ENCODE measurements around the gene UBL3. TPM values are rescaled to one million over a fixed set of nuclear protein-coding genes. Genes with fewer than 3 reads are reported as not detected.

The UBL3 gene
- total RNA-seq, 1 experiment from 2014 or later = 10.9 TPM

DNA sequence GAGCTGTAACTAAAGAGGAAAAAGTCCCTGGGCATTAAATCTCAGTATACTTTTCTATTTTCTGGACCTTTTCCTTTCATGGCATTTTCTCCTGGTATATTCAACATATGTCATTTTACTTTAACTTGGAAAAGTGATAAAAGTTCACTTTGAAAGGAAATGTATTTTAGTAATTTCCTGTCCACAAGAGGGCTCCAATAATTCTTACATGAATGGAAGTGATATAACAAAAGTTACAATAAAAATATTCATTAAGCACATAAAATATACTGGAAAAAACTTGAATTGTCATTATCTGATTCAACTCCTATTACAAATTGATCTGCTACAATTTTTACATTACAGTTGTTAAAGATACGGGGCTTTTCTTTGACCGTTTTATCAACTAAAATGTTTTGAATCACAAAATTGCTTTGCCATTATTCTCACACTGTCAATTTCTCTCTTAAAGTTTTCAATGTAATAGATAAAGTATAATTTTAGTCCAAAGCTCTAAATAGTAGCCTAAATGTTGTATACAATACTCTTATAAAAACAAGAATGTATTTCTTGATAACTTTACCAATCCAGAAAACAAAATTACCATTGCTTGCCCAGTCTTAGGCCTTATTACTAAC lies 4.9 kb downstream of the UBL3 start:
- CTCF ChIA-PET = no interaction called here
- intact Hi-C loops (cut with micrococcal nuclease) = loop anchor here (5.0 kb wide), 2 partner anchors 62 to 622 kb away; partner anchors contain the start of gene HMGB1
- Histone ChIP-seq H3K4me3 (ENCODE audit: low read length) (peak overlapping the region; percentile 93), H3K27ac (ENCODE audit: low read length) (no peak overlapping the region), H4K20me1 (ENCODE audit: low read length) (peaks cover 37% of the 10 kb centered on the region; the same call in 1 of the 2 replicates), H3K79me2 (ENCODE audit: low read length) (peaks cover 91% of the 10 kb centered on the region), H3K9me2 (replicated peaks; ENCODE audit: low read length) (no peaks in the 10 kb centered on the region), H3K4me2 (ENCODE audit: low read length) (peak overlapping the region; percentile 87), H2AFZ (ENCODE audit: low read length) (no peak overlapping the region), H3K36me3 (ENCODE audit: low read depth, low read length) (no peaks in the 10 kb centered on the region), H3K9me3 (ENCODE audit: low read length) (no peaks in the 10 kb centered on the region), H3K9ac (ENCODE audit: low read length) (no peak overlapping the region), H3K4me1 (ENCODE audit: insufficient read depth, low read length) (peaks cover 32% of the 10 kb centered on the region), H3F3A (ENCODE audit: low read length, unreplicated experiment) (no peaks in the 10 kb centered on the region), H3K27me3 (ENCODE audit: low read length) (no peaks in the 10 kb centered on the region)
- no TSS peak for BruUV-seq (replicated peaks)
- TF ChIP-seq EZH2 (IDR thresholded peaks at IDR 0.05; ENCODE audit: low read length, unreplicated experiment) = no peak
- TF ChIP-seq, protein P1, sequence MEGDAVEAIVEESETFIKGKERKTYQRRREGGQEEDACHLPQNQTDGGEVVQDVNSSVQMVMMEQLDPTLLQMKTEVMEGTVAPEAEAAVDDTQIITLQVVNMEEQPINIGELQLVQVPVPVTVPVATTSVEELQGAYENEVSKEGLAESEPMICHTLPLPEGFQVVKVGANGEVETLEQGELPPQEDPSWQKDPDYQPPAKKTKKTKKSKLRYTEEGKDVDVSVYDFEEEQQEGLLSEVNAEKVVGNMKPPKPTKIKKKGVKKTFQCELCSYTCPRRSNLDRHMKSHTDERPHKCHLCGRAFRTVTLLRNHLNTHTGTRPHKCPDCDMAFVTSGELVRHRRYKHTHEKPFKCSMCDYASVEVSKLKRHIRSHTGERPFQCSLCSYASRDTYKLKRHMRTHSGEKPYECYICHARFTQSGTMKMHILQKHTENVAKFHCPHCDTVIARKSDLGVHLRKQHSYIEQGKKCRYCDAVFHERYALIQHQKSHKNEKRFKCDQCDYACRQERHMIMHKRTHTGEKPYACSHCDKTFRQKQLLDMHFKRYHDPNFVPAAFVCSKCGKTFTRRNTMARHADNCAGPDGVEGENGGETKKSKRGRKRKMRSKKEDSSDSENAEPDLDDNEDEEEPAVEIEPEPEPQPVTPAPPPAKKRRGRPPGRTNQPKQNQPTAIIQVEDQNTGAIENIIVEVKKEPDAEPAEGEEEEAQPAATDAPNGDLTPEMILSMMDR (conservative IDR thresholded peaks at IDR 0.05; ENCODE audit: low read depth, low read length) = peak; percentile 64
- ATAC-seq (no peak), DNase-seq (peak; percentile 61)
- POLR2A ChIA-PET (ENCODE audit: unreplicated experiment) = no interaction called here

DNA sequence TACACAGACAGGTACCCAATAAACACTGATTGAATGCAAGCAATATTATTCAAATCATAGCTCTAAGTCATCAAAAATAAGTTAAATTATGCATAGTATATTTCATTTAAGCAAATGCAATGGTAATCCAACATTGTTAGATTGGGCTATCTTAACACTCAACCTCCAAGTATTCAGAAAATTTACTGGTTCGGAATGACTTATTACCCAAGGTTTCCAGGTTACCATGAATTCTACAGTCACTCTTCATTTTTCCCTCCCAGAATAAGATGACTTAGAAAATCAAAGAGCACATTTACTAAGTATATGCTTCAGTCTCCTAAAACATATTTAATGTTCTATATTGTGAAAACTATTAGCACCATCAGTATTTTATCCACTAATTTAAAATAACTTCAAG lies 6.0 kb downstream of the UBL3 start:
- H3K79me2 ChIP-seq (ENCODE audit: low read length) = peaks cover 93% of the 10 kb centered on the region
- peaks cover 32% of the 10 kb centered on the region for H3K4me1 ChIP-seq (ENCODE audit: insufficient read depth, low read length)
- no peak for ATAC-seq
- no peaks in the 10 kb centered on the region for H3F3A ChIP-seq (ENCODE audit: low read length, unreplicated experiment)
- no peaks in the 10 kb centered on the region for H3K36me3 ChIP-seq (ENCODE audit: low read depth, low read length)
- H3K4me3 ChIP-seq (ENCODE audit: low read length) = no peak overlapping the region
- H3K9me2 ChIP-seq (replicated peaks; ENCODE audit: low read length) = no peaks in the 10 kb centered on the region
- ChIA-PET POLR2A (ENCODE audit: unreplicated experiment) (no interaction called here), CTCF (interaction anchor here (0.6 kb wide), 1 partner anchor 88 kb away, joined by 3 read pairs; no protein-coding TSS in a partner anchor)
- no peaks in the 10 kb centered on the region for H3K9me3 ChIP-seq (ENCODE audit: low read length)
- BruUV-seq (replicated peaks) = no TSS peak
- H3K4me2 ChIP-seq (ENCODE audit: low read length) = peak overlapping the region; percentile 21; the same call in 1 of the 2 replicates
- H3K27ac ChIP-seq (ENCODE audit: low read length) = no peak overlapping the region
- no peak overlapping the region for H2AFZ ChIP-seq (ENCODE audit: low read length)
- no peak overlapping the region for H3K9ac ChIP-seq (ENCODE audit: low read length)
- DNase-seq = no peak
- intact Hi-C loops (cut with micrococcal nuclease) = no loop called here
- H3K27me3 ChIP-seq (ENCODE audit: low read length) = no peaks in the 10 kb centered on the region
- no peak for TF ChIP-seq EZH2phosphoT487 (IDR thresholded peaks at IDR 0.05; ENCODE audit: borderline replicate concordance, low read length)
- TF ChIP-seq EZH2 (IDR thresholded peaks at IDR 0.05; ENCODE audit: low read length, unreplicated experiment) = no peak
- TF ChIP-seq, protein P1 (conservative IDR thresholded peaks at IDR 0.05; ENCODE audit: low read depth, low read length) = no peak
- H4K20me1 ChIP-seq (ENCODE audit: low read length) = peaks cover 35% of the 10 kb centered on the region; the same call in 1 of the 2 replicates

DNA sequence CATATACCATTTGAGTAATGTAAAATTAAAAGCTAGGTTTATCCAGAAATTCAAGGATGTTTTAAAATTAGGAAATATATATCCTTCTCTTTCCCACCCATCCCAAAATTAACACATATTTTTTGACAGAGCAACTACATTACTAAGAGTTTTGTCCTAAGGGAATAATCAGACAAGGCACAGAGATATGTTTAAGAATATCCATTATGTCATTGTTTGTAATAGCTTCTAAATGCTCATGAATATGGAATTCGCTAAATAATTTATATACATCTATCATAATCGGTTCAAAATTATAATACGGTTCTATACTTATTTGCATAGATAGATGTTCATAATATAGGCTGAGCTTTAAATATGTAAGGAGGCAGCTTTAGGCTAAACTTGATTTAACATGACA lies 9.8 kb downstream of the UBL3 start:
- Histone ChIP-seq H3K4me3 (ENCODE audit: low read length) (no peak overlapping the region), H2AFZ (ENCODE audit: low read length) (no peak overlapping the region), H3K27ac (ENCODE audit: low read length) (no peak overlapping the region), H3K4me1 (ENCODE audit: insufficient read depth, low read length) (peaks cover 22% of the 10 kb centered on the region), H3F3A (ENCODE audit: low read length, unreplicated experiment) (no peaks in the 10 kb centered on the region), H3K4me2 (ENCODE audit: low read length) (no peak overlapping the region), H3K27me3 (ENCODE audit: low read length) (no peaks in the 10 kb centered on the region), H3K9me2 (replicated peaks; ENCODE audit: low read length) (no peaks in the 10 kb centered on the region), H3K9ac (ENCODE audit: low read length) (no peak overlapping the region), H3K36me3 (ENCODE audit: low read depth, low read length) (no peaks in the 10 kb centered on the region), H3K9me3 (ENCODE audit: low read length) (no peaks in the 10 kb centered on the region), H4K20me1 (ENCODE audit: low read length) (peaks cover 12% of the 10 kb centered on the region; the same call in 1 of the 2 replicates), H3K79me2 (ENCODE audit: low read length) (peaks cover 93% of the 10 kb centered on the region)
- CTCF ChIA-PET = no interaction called here
- no TSS peak for BruUV-seq (replicated peaks)
- ATAC-seq (no peak), DNase-seq (no peak)
- POLR2A ChIA-PET (ENCODE audit: unreplicated experiment) = no interaction called here
- intact Hi-C loops (cut with micrococcal nuclease) = no loop called here
- no peak for TF ChIP-seq EZH2 (IDR thresholded peaks at IDR 0.05; ENCODE audit: low read length, unreplicated experiment)
- no peak for TF ChIP-seq EZH2phosphoT487 (IDR thresholded peaks at IDR 0.05; ENCODE audit: borderline replicate concordance, low read length)
- TF ChIP-seq, protein P1 (conservative IDR thresholded peaks at IDR 0.05; ENCODE audit: low read depth, low read length) = no peak

Data from PC-3 (cell line).